GM19238 (cell line): Measurements from ENCODE around the gene RFESD.

Experiments
- DNase-seq: peaks from one replicate; pipeline ENCODE4 v3.0.0; 2011; ENCODE audit warnings: low spot score; ENCODE audit not compliant: insufficient read length

RFESD gene

DNA sequence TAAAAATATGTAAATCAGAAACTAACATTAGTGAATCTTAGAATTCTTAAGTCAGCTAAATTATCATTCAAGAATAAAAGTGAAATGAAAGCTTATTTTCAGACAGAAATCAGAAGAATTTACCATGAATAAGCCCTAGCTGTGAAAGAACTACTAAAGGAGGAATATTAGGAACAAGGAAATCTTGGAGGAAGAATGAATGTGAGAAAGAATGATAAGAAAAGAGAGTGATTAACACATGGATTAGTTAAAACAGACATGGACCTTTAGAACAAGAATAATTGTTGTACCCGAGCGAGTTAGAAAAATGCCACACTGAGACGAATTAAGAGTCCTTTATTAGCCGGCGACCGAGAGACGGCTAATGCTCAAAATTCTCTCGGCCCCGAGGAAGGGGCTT, 60.5 kb downstream of the RFESD start:
- DNase-seq: no peak
